ENCODE results near the gene TCOF1. TPM values are rescaled to one million over a fixed set of nuclear protein-coding genes. Genes with fewer than 3 reads are reported as not detected.

Gene TCOF1
- polyA plus RNA-seq, 1 donor (not counting 4 experiments of a cell fraction or from before 2014, with no cell fraction given) = 13.6 TPM

GRCh38 chr5:150346592-150346991, 10.9 kb upstream of the TCOF1 start:
- no peaks in the 10 kb centered on the region for H3K9me1 ChIP-seq (ENCODE audit: control insufficient read depth, extremely low read depth, insufficient read depth, low read length)
- dilution Hi-C loops (cut with MboI; ENCODE audit: extremely low pct_ligation_motif_present, low sequenced_read_pairs) = no loop called here
- DNase-seq (ENCODE audit: low read depth, low spot score) = no peak
- H3K36me3 ChIP-seq (ENCODE audit: control insufficient read depth in 2 of 2, extremely low read depth in 1 of 2, insufficient read depth in 2 of 2, low read length in 2 of 2) = no peaks in the 10 kb centered on the region
- H3K27ac ChIP-seq (ENCODE audit: control insufficient read depth, insufficient read depth, low read length) = no peak overlapping the region
- H3K27me3 ChIP-seq (ENCODE audit: control insufficient read depth, extremely low read depth, insufficient read depth, low read length) = no peaks in the 10 kb centered on the region
- TF ChIP-seq EZH2 (IDR thresholded peaks at IDR 0.05; ENCODE audit: low read length) (no peak), CTCF (optimal IDR thresholded peaks at IDR 0.05 in 1 of 3, IDR thresholded peaks at IDR 0.05 in 1 of 3, conservative IDR thresholded peaks at IDR 0.05 in 1 of 3; ENCODE audit: extremely low read depth in 1 of 3, insufficient read depth in 2 of 3, low read length in 3 of 3) (no peak)
- no peaks in the 10 kb centered on the region for H3K79me2 ChIP-seq (ENCODE audit: control insufficient read depth, insufficient read depth, low read length)
- no peaks in the 10 kb centered on the region for H4K20me1 ChIP-seq (ENCODE audit: control insufficient read depth, extremely low read depth, insufficient read depth, low read length)
- FAIRE-seq = no peak
- H3K9me3 ChIP-seq (ENCODE audit: control insufficient read depth, low read depth, low read length) = no peaks in the 10 kb centered on the region
- H3K4me1 ChIP-seq (ENCODE audit: control insufficient read depth, extremely low read depth, insufficient read depth, low read length) = peaks cover 12% of the 10 kb centered on the region
- H2AFZ ChIP-seq (ENCODE audit: control insufficient read depth, low read length) = no peak overlapping the region
- no peak overlapping the region for H3K4me2 ChIP-seq (ENCODE audit: control insufficient read depth, extremely low read depth, insufficient read depth, low read depth, low read length)
- no peak overlapping the region for H3K9ac ChIP-seq (ENCODE audit: control insufficient read depth, extremely low read depth, insufficient read depth, low read length)
- H3K4me3 ChIP-seq (ENCODE audit: control insufficient read depth in 2 of 3, extremely low read depth in 1 of 3, insufficient read depth in 2 of 3, low read depth in 1 of 3, low read length in 3 of 3) = no peak overlapping the region

DNA sequence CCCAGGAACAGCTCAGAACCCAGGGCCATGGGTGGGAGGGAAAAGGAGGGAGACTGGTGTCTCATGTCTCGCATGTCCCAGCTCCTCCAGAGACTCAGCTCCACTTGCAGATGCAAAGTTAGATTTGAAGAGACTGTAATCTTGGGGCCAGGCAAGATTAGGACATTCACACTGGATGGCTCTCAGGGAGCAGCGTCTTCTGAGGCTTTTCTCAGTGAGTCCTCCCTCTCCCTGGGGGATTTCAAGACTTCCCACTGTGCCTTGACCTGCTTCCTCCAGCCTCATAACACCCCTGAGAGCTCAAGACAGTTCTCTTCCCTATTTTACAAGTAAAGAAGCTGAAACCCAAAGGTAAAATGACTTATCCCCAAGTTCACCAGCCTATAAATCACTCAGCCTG, 10.5 kb upstream of the TCOF1 start:
- no peak overlapping the region for H3K9ac ChIP-seq (ENCODE audit: control insufficient read depth, extremely low read depth, insufficient read depth, low read length)
- no peaks in the 10 kb centered on the region for H4K20me1 ChIP-seq (ENCODE audit: control insufficient read depth, extremely low read depth, insufficient read depth, low read length)
- TF ChIP-seq EZH2 (IDR thresholded peaks at IDR 0.05; ENCODE audit: low read length) = no peak
- no peak for TF ChIP-seq CTCF (optimal IDR thresholded peaks at IDR 0.05 in 1 of 3, IDR thresholded peaks at IDR 0.05 in 1 of 3, conservative IDR thresholded peaks at IDR 0.05 in 1 of 3; ENCODE audit: extremely low read depth in 1 of 3, insufficient read depth in 2 of 3, low read length in 3 of 3)
- H3K9me1 ChIP-seq (ENCODE audit: control insufficient read depth, extremely low read depth, insufficient read depth, low read length) = no peaks in the 10 kb centered on the region
- H3K9me3 ChIP-seq (ENCODE audit: control insufficient read depth, low read depth, low read length) = no peaks in the 10 kb centered on the region
- dilution Hi-C loops (cut with MboI; ENCODE audit: extremely low pct_ligation_motif_present, low sequenced_read_pairs) = no loop called here
- H3K27me3 ChIP-seq (ENCODE audit: control insufficient read depth, extremely low read depth, insufficient read depth, low read length) = no peaks in the 10 kb centered on the region
- no peak overlapping the region for H2AFZ ChIP-seq (ENCODE audit: control insufficient read depth, low read length)
- H3K4me1 ChIP-seq (ENCODE audit: control insufficient read depth, extremely low read depth, insufficient read depth, low read length) = peaks cover 12% of the 10 kb centered on the region
- no peak overlapping the region for H3K4me2 ChIP-seq (ENCODE audit: control insufficient read depth, extremely low read depth, insufficient read depth, low read depth, low read length)
- no peaks in the 10 kb centered on the region for H3K36me3 ChIP-seq (ENCODE audit: control insufficient read depth in 2 of 2, extremely low read depth in 1 of 2, insufficient read depth in 2 of 2, low read length in 2 of 2)
- FAIRE-seq (no peak), DNase-seq (ENCODE audit: low read depth, low spot score) (no peak)
- H3K4me3 ChIP-seq (ENCODE audit: control insufficient read depth in 2 of 3, extremely low read depth in 1 of 3, insufficient read depth in 2 of 3, low read depth in 1 of 3, low read length in 3 of 3) = no peak overlapping the region
- no peak overlapping the region for H3K27ac ChIP-seq (ENCODE audit: control insufficient read depth, insufficient read depth, low read length)
- H3K79me2 ChIP-seq (ENCODE audit: control insufficient read depth, insufficient read depth, low read length) = no peaks in the 10 kb centered on the region

Data from keratinocyte (primary cell).